NCI-H510A treated with DMSO at 0.1 percent for 48 hours (cell line): ENCODE measurements around the gene PTPRD.

Source experiments
- DNase-seq: peaks from one replicate; lab custom pipeline; 2025; lab: John Stamatoyannopoulos, UW

Gene PTPRD

GRCh38 chr9:8680658-8681057 lies 1932.1 kb downstream of the PTPRD start:
- DNase-seq, result no peak

DNA sequence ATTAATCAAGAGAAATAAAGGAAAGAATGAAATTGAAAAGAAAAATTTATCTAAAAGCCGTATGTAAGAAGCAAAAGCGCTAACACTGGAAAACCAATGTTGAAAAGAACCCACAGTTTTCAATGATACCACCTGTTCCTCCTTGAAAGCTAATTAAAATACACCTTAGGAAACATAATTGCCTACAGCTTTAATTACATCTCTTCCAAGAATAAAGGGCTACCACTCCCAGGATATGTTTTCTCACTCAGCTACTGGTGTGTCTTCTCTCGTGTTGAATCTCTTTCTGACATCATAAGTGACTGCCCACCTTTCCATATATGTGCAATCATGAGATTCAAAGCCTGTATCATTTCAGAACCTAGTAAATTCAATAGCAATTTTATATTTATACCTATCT lies 1932.6 kb downstream of the PTPRD start:
- DNase-seq, result no peak

DNA sequence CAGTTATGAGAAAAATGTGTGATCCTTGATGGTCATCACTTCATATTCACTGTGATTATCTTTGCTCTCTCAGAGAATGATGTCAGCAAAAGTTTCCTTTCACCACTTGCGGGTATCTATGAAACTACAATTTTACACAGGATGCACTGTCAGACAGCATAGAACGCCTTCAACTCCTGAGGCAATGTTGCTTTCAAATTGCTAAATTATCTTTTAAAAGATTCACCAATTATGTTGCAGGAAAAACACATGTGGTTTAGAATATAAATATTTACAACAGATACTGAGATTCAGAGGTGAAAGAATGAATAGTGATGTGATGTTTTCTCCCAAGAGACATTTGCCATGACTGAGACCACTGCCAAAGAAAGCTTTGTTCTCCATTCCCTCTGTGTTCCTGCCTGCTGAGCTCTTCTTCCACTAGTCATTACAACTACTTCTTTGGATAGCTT lies 1933.4 kb downstream of the PTPRD start:
- DNase-seq, result no peak

- no peak for DNase-seq
Measured at GRCh38 chr9:8677741-8678140, 1935.1 kb downstream of the PTPRD start.

- no peak for DNase-seq
Measured at GRCh38 chr9:8674536-8674935, 1938.3 kb downstream of the PTPRD start.

DNA sequence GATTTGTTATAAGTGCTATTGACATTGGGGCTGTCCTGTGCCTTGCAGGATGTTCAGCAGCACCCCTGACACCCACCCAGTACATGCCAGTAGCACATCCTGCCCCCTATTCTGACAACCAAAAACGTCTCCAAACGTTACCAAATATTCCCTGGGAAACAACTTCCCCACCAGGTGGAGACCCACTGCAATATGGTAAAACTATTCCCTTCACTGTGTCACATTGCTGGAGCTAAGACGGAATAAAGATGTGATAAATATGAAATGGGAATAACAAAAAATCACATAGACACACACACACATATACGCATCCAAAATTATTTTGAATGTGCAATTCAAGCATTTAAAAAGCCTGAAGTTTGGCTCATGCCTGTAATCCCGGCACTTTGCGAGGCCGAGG lies 1939.0 kb downstream of the PTPRD start:
- DNase-seq, result no peak

- no peak for DNase-seq
Measured at GRCh38 chr9:8670751-8671150, 1942.1 kb downstream of the PTPRD start.

- DNase-seq, result no peak
Measured at GRCh38 chr9:8668751-8669150, 1944.1 kb downstream of the PTPRD start.

- DNase-seq, result no peak
Measured at GRCh38 chr9:8668231-8668630, 1944.6 kb downstream of the PTPRD start.

DNA sequence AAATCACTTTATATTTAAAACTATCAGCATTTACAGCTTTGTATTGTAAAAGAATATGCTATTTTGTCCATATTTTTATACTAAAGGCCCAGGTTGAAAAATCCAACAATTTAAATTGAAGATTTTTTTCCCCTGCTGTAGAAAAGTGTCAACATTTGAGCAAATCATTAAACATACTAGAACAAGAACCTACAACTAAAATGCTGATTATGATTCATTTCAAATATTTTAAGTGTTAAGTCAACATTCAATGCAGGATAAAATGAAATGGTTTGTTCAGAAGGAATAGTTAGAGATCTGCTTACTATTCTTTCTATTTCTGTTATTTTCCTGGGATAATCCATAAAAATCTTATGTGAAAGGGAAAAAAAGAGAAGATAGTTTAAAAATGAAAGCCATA lies 1946.7 kb downstream of the PTPRD start:
- DNase-seq, result no peak

- no peak for DNase-seq
Measured at GRCh38 chr9:8660383-8660782, 1952.4 kb downstream of the PTPRD start.

DNA sequence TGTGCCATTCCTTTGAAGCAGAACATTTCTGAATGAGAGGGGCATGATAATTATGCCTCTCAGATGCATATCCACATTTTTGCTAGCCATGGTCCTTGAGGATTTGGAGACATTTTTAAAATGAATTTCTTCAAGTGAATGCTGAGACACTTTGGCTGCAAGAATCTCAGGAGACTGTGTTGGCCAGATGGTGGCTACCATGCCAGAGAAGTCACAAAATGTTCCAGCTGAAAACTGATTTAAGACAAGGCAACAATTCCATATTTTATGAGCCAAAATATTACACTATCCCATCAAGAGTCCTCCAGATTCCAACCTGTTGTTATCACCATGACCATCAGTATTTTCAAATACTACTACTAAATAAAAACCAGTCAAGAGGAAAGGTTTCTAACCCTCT lies 1953.7 kb downstream of the PTPRD start:
- DNase-seq, result no peak

DNA sequence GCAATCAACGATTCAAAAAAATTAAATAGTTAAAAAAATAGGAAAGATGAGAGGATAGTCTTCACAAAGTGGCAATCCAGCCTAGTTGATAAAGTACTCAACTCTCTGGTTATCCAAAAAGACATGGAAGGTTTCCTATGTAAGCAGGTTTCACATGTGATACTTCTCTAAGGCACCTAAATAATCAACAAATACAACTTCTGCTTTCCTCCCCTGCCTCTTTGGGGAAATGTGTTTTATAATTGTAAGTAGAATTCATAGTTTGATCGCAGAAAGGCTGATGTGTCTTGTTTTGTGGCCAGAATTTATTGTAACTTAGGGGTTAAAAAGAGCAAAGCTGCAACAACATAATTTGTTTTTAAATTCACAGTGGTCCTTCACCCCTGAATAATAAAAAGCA lies 1957.7 kb downstream of the PTPRD start:
- no peak for DNase-seq

DNA sequence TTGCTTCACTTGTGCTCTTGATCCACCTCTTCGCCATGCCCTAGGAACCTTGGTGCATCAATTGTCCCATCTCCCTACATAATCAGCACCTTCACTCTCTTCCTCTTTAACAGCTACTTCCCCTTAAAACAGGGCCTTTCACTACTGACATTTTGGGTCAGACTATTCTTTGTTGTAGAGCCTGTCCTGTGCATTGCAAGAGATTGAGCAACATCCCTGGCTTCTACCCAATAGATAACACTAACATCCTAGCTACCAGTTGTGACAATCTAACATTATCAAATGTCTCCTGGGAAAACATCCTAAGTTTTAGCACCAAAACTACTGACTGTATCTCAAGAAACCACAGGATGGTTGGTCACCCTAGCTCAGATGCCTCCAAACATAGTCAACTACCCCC lies 1958.9 kb downstream of the PTPRD start:
- no peak for DNase-seq

- DNase-seq, result no peak
Measured at GRCh38 chr9:8653111-8653510, 1959.7 kb downstream of the PTPRD start.

GRCh38 chr9:8652255-8652654 lies 1960.5 kb downstream of the PTPRD start:
- no peak for DNase-seq

GRCh38 chr9:8651846-8652215 lies 1961.0 kb downstream of the PTPRD start:
- DNase-seq, result no peak

DNA sequence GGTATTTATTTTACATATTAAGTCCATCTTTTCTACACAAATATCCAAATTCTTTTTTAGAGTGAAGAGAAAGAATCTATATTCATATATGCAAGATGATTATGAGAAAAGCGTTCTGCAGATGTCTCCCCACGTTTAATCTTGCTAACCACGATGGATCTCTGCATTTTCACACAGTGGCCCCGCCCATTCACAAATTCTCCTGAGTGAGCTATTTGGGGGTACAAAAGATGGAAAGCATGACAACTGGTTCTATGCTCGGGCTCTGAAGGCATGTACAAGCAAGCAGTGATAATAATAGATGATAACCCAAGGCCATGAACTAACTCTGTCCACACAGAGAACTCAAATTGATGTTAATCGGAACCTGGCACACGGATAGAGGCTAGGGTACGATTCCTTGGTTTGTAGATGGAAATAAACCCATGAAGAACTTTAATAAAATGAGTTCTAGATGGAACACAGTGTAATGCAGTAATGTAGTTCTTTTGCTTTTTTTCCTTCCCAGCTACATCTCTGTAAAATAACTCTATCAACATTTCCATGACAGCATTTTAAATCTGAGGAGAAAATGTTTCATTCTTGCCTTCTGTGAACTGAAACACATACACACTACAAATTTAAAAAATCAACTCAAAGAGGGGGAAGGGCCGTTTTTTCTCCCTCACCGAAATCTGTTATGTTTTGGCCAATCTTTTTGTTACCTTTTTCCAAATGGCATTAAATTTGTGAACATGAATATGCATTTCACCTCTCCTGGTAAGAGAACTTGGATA lies 1961.5 kb downstream of the PTPRD start:
- DNase-seq, result no peak

- DNase-seq, result no peak
Measured at GRCh38 chr9:8649807-8650206, 1963.0 kb downstream of the PTPRD start.

DNA sequence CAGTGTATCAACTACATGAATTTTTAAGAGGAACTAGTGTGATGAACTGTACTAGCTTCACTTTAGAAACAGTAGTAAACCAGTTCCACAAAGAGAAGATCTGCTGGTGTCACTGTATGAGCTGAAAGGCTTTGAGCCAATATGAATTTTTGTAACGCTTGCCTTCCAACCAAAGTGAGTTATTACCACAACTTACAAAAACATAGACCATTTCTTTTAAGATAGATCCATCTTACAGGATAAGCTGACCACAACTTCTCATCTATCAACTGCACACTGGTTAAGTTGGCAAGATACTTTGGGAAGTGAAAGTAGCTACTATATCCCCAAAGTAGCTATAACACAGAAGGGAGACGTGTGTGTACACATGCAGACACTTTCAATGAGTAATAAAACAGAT lies 1963.6 kb downstream of the PTPRD start:
- no peak for DNase-seq

DNA sequence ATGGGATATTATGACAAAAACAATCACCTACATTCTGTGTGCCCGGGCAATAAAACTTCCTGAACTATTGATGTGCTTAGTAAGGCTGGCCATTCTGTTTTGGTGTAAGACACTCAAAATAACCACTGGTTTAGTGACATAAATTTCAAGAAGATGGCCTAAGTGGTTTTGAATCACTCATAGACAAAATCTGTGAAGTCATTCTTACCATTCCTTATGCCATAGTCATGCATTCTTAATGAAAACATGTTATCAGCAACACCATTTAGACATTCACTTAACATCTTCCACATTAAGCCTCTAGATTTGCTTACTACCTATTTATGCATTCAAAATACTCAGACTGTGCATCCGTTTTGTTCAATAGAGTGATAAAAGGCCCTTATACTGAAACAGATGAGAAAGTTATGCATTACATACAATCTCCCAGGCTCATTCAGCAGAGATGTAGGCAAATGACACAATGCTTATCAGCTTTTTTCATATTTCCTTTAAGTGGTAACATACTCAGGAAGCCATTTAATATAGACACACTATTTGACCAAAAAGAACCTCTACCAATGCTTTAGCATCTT lies 1964.4 kb downstream of the PTPRD start:
- no peak for DNase-seq

DNA sequence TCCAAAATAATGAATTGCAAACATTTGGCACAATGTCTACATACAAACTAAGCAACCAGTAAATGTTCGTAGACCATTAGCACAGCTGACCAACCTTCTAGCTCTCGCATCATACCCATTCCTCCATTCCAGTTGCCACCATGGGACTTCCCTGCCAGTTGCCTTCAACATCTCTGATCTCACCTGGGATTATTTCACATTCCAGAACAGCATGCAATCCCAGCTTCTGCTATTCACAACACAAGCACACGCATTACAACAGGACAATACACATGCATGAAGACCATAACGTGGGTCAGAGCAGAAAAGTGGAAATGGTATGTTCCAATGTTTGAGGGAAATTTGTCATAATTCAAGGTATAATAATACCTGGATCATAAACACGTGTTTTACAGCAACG lies 1965.0 kb downstream of the PTPRD start:
- no peak for DNase-seq

- DNase-seq, result no peak
Measured at GRCh38 chr9:8644571-8644970, 1968.2 kb downstream of the PTPRD start.

- no peak for DNase-seq
Measured at GRCh38 chr9:8643896-8644295, 1968.9 kb downstream of the PTPRD start.
